HG02623 (cell line): ENCODE measurements around the gene HCRTR1.
"Not testable (repeated sequence)": the region's sequence is repeated elsewhere in the genome, so short reads cannot be mapped to it uniquely, and the experiment has no call there.

Source experiments
- ATAC-seq: cut with Tn5 transposase; IDR thresholded peaks from one replicate; pipeline ENCODE4 v1.9.1; 2021; ENCODE audit warnings: moderate library complexity; ENCODE audit not compliant: unreplicated experiment

Gene HCRTR1

GRCh38 chr1:31581821-31582810 lies 35.4 kb upstream of the HCRTR1 start:
- no peak for ATAC-seq

DNA sequence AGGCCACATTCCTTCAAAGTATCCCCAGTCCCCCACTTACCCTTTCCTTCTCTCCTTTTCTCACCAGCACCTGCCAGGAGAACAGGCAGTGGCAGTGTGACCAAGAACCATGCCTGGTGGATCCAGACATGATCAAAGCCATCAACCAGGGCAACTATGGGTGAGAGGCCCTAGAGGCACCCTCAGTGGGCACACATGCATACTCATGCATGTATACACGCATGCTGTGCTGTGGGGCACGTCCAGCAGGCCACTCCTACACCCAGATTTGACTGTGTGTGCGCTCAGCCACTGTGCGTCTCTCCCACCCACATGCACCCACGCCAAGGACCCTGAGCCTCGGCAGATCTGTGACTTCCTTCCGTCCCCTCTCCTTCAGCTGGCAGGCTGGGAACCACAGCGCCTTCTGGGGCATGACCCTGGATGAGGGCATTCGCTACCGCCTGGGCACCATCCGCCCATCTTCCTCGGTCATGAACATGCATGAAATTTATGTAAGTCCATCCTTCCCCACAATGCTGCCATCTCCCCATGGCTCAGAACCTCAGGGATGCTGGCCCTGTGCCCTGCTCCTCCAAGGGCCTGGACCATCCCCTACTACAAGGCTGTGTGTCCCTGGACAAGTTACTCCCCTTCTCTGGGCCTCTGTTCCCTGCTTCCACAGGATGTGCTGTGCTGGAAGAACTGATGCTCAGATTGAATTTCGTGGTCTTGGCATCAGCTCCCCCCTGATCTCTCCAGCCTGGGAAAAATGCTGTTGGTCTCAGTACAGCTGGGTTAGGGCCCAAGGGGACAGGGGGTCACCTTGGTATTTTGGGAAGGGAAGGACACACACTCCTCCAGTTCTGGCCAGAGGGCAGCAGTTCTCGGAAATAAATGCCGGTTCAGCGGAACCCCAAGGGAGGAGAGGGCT lies 34.2 kb upstream of the HCRTR1 start:
- no peak for ATAC-seq

DNA sequence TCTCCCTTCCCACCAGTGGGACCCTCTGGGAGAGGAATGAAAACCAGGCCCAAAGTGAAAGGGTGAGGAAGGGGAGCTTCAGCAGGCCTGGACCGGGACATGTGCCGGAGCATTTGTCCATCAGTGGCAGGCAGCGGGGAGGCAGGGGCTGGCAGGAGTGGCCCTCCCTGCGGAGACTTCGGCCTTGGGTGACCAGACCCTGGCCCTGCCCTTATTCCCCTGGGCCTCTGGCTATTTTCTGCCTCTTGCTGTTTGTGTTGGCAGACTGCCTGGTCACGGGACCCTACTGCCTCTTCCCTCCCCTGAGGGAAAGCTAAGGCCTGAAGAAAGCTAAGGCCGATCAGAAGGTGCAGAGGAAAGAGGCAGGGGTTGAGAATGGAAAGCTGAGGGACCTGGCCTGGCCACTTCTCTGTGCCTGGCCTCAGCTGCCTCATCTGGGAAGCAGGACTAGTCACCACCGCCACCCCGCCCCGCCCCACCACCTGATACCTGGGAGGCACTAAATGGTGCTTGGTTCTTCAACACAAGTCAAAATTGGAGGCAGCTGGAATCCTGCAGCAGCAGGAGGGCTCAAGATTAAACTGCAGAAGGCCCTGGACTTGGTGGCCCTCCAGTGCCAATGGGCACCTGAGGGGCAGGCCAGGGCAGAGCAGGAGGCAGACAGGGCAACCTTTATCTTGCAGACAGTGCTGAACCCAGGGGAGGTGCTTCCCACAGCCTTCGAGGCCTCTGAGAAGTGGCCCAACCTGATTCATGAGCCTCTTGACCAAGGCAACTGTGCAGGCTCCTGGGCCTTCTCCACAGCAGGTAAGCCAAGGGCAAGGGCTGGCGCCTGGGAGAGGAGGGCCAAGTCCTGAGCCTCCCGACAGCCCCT lies 33.3 kb upstream of the HCRTR1 start:
- ATAC-seq: no peak

GRCh38 chr1:31584869-31585735 lies 32.4 kb upstream of the HCRTR1 start:
- no peak for ATAC-seq

DNA sequence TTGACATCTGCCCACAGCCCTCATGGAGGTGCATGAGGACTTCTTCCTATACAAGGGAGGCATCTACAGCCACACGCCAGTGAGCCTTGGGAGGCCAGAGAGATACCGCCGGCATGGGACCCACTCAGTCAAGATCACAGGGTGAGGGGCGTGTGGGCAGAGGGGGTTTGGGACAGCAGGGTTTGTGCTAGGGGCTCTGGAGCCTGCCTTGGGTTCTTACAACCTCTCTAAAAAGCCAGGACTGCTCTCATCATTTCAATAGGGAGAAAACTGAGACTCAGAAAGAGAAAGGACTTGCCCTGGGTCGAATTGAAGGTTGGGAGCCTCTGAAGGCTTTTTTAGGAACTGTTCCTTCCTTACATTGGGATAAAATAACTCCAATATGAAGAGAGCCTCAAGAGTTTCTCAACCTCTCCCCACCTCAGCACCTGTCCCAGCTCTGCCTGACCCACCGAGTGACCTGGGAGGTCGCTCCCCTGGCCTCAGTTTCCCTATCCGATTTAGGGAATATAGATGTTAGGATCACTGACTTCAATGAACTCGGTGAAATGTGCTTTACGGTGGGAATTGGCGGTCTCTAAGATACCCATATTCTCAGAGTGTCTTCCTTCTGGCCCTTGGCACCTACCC lies 31.6 kb upstream of the HCRTR1 start:
- no peak for ATAC-seq

GRCh38 chr1:31586376-31587327 lies 30.8 kb upstream of the HCRTR1 start:
- ATAC-seq: no peak

DNA sequence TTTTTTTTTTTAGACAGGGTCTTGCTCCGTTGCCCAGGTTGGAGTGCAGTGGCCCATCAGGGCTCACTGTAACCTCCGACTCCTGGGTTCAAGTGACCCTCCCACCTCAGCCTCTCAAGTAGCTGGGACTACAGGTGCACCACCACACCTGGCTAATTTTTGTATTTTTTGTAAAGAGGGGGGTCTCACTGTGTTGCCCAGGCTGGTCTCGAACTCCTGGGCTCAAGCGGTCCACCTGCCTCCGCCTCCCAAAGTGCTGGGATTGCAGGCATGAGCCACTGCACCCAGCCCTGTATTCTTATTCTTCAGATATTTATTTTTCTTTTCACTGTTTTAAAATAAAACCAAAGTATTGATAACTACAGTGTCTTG lies 30.2 kb upstream of the HCRTR1 start:
- ATAC-seq: not testable (repeated sequence)

DNA sequence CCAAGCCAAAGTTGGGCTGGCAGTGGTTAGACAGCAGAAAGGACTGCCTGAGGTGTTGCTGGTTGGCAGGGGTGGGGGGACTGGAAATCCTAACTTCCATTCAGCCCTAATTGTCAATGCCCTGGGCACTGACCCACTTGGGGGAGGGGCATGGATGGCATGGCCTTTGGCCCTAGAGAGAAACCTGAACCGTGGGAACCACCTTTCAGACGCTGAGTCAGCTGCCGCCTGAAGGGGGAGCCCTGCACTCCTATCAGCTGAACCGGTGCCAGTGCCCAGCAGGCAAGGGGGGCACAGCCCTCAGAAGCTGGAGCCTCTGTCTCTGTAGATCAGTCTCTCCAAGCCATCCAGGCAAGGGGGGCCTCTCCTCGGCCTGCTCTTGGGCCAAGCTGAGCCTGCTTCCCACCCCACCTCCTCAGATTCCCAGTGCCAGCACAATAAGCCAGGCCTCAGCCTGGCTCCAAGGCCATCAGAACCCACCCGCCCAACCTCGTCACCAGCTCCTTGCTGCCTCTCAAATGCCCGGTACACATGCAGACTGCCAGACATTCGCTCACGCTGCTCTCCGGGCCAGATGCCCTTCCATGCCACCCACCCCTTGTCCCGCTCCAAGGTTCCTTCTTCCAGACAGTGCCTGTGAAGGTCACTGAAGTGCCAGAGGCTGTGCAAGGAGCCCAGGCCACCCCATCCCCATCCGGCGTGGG lies 29.6 kb upstream of the HCRTR1 start:
- no peak for ATAC-seq

GRCh38 chr1:31588751-31589515 lies 28.6 kb upstream of the HCRTR1 start:
- no peak for ATAC-seq

- no peak for ATAC-seq
Observed at GRCh38 chr1:31591425-31592093, 25.9 kb upstream of the HCRTR1 start.

DNA sequence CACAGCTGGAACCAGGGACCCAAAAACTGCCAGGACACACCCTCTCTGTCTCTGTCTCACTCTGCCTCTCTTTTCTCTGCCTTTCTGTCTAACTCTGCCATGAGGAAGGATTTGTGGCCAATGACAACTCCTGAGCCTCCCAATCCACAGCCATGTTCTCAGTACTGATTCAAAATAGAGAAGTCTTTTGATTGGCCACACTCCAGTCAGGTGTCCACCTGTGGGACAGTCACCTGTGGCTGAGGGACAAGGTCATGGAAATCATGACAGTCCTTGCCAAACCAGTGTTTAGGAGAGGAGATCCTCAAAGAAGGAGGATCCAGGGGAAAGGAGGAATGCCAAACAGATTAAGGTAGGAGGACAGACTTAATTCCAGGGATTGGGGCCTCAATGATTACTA lies 25.4 kb upstream of the HCRTR1 start:
- ATAC-seq: no peak

GRCh38 chr1:31593136-31593665 lies 24.3 kb upstream of the HCRTR1 start:
- ATAC-seq: no peak

DNA sequence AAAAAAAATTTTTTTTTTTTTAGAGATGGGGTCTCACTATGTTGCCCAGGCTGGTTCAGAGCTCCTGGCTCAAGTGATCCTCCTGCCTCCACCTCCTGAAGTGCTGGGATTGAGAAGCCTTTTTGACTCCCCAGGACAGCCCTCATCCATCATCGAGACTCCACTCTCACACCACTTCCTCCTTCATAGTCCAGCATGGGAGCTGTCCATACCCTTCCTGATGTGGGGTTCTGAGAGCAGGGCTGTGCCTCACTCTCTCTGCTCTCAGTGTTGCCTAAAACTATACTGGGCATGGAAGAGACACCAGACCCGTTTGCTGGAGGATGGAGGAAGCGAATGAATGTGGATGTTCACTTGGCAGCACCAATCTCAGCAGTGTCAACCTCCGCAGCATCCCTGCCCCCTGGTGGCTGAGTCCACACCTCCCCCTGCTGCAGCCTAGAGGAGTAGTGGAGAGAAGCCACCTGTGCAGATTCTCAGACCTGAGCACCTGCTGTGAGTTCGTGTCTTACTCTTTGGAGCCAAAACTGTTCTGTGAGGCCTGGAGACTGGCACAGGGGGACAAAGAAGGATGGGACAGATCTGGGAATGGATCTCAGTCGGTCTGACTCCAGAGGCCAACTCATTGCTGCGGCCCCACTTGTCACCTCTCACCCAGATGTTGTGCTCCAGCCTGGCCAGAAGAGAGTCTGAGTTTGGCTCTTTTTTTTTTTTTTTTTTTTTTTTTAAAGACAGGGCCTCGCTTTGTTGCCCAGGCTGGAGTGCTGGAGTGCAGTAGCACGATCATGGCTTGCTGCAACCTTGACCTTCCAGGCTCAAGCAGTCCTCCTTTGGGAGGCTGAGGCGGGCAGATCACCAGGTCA lies 23.5 kb upstream of the HCRTR1 start:
- ATAC-seq: no peak

DNA sequence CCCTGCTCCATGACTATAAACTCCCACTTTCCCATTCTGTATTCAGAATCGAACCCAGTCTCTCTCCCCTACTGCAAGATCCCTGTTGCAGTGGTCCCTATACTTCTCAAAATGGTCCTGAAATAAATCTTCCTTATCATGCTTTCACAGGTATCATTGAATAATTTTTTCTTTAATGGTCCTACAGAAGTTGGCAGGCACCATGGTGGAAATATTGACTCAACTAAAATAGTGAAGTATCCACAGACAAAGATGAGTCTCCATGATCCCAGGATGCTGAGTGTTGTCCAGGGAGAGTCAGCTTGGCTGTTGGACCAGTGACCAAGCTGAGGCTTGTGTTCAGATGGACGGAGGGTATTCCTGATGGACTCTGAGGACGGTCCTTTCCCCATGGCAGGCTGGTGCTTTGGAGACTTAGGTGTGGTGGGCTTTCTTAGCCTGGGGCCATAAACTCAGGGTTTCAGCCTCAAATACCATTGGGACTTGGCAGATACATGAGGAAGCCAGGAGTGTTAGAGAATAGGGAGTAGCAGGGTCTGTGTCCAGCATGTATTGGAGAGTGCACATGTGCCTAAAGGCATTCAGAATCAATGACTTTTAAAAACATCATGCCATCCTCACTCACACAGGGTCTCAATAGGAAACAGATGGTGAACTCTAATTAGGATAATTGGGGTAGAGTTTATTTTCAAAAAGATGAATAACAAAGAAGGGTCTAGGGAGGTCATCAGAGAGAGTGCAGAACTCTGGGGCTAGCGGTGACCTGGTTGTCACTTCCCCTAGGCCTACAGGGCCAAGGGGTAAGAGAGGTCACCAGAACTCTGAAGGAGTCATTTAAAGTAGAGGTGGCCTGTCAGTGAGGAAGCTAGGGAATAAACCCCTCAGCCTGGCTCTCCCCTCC lies 21.4 kb upstream of the HCRTR1 start:
- ATAC-seq: no peak
